Stimulated activated CD4-positive, alpha-beta T cell treated with anti-CD3 and anti-CD28 coated beads, TNF-alpha, amount 100 ng/mL, for 48 hours (primary cell): ENCODE results near the gene GPR150.
"Not testable (repeated sequence)": the region's sequence is repeated elsewhere in the genome, so short reads cannot be mapped to it uniquely, and the experiment has no call there.

Source experiments
- DNase-seq, 3 donors: peaks; one replicate each; pipeline ENCODE4 v3.0.0-alpha.2; 2020; ENCODE audit warnings: low read depth in 3 of 3

GPR150 gene

GRCh38 chr5:95623706-95624105 lies 3.8 kb downstream of the GPR150 start:
- no peak for DNase-seq

DNA sequence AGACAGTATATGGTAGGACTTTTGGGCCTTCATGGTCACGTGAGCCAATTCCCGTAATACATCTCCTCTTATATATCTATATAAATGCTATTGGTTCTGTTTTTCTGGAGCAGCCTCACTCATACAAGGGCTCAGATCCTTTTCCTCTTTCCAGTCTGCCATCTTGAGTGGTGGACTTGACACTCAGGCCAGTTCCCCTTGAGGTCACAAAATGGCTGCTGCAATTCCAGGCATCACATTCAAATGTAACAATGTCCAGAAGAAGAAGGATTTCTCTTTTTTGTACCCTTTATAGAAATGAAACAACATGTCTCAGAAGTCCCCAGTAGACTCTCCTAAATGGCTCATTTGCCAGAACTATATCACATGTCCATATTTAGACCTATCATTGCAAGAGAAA lies 4.5 kb downstream of the GPR150 start:
- no peak for DNase-seq

GRCh38 chr5:95626701-95627100 lies 6.8 kb downstream of the GPR150 start:
- DNase-seq, result no peak

- DNase-seq, result no peak
These were observed 8.3 kb downstream of the GPR150 start for GRCh38 chr5:95627971-95628810.

- no peak for DNase-seq
These were observed 9.0 kb downstream of the GPR150 start for GRCh38 chr5:95628933-95629332.

- no peak for DNase-seq
These were observed 10.6 kb downstream of the GPR150 start for GRCh38 chr5:95630394-95630917.

GRCh38 chr5:95631255-95631958 lies 11.5 kb downstream of the GPR150 start:
- DNase-seq, result no peak

DNA sequence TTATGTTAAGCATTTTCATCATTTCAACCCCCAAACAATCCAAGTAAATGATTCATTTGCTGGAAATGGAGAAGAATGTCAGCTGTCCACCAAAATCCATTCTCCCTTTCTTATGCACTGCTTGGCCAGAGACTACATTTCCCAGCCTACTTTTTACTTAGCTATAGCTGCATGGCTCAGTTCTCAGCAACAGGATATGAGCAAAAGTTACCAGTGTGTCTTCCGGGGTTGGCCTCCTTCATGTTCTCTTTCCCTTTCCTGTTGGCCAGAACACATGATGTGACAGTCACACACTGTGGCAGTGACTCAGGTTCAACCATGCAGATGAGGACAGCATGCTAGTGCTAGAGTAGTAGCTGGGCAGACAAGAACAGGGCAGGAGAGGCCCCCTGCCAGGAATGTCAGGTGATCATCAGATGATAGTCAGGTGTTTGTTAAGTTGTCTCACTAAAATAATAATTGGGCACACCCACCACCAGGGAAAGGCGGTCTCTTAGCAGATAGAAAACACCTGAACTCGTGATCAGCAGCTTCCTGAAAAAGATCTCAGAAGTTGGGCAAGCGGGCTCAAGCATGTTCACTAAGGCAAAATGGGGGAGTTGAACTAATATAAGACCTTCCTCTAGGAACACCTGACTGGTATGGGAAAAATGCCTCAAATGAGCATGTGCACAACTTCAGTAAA lies 12.2 kb downstream of the GPR150 start:
- DNase-seq, result peak; percentile 43 to 72 (median 61)

GRCh38 chr5:95632942-95633341 lies 13.1 kb downstream of the GPR150 start:
- not testable (repeated sequence) for DNase-seq

- no peak for DNase-seq
These were observed 13.8 kb downstream of the GPR150 start for GRCh38 chr5:95633671-95634070.

DNA sequence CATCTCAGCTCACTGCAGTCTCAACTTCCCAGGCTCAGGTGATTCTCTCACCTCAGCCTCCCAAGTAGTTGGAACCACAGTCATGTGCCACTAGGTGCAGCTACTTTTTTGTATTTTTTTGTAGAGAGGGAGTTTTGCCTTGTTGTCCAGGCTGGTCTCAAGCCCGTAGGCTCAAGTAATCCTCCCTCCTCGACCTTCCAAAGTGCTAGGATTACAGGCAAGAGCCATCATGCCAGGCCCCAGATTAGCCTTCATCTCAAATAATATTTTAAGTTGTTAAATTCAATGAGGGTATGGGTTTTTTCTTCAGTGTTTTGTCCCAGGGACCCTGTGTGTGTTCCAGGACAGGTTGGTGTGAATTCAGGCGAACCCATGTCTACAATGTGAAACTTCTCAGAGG lies 14.2 kb downstream of the GPR150 start:
- no peak for DNase-seq

DNA sequence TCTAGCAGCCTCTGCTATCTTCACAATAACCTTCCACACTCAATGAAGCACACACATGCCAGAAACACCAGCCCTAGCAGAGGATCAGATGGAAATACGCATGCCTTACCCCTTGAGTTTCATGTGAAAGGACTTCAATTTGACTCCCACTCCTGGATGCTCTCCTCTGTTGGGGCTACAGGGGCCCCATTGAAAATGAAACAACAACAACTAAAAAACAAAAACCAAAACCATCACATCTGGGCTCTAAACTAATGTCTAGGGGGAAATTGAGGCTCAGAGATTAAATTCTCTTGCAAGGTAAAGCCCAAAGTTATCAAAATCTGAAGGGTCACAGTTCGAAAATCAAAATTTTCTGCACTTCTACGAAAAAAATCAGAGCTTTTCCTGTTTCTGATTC lies 18.7 kb downstream of the GPR150 start:
- DNase-seq, result no peak

- DNase-seq, result no peak
These were observed 21.9 kb downstream of the GPR150 start for GRCh38 chr5:95641741-95642220.

DNA sequence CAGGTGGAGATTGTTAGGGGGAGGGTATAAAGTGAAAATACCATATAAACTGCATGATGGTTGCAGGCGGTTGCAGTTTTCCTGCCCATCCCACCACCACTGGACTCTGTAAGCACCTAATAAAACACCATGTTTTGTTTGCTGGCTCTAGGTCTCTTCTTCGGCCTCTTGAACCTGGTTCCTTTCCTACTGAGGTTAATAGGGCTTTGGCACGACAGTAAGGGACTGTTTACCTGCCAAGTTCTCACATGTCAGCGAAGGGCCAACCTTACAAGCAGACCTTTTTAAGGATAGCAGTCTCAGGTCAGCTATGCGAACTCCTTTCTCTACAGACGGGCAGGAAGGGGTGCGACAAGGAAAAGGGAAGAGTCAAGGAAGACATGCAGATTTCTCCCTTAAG lies 23.3 kb downstream of the GPR150 start:
- no peak for DNase-seq

- DNase-seq, result peak in 1 of 3 donors; percentile 35
These were observed 24.6 kb downstream of the GPR150 start for GRCh38 chr5:95644351-95645042.

- not testable (repeated sequence) for DNase-seq
These were observed 26.3 kb downstream of the GPR150 start for GRCh38 chr5:95646226-95646568.

- DNase-seq, result peak; percentile 91 to 96 (median 92)
These were observed 26.9 kb downstream of the GPR150 start, which contains the start of gene RFESD for GRCh38 chr5:95646569-95647431. TSS of gene RFESD (plus strand) at chr5:95646777. CDS start at chr5:95652272, 5,495 bp downstream.

DNA sequence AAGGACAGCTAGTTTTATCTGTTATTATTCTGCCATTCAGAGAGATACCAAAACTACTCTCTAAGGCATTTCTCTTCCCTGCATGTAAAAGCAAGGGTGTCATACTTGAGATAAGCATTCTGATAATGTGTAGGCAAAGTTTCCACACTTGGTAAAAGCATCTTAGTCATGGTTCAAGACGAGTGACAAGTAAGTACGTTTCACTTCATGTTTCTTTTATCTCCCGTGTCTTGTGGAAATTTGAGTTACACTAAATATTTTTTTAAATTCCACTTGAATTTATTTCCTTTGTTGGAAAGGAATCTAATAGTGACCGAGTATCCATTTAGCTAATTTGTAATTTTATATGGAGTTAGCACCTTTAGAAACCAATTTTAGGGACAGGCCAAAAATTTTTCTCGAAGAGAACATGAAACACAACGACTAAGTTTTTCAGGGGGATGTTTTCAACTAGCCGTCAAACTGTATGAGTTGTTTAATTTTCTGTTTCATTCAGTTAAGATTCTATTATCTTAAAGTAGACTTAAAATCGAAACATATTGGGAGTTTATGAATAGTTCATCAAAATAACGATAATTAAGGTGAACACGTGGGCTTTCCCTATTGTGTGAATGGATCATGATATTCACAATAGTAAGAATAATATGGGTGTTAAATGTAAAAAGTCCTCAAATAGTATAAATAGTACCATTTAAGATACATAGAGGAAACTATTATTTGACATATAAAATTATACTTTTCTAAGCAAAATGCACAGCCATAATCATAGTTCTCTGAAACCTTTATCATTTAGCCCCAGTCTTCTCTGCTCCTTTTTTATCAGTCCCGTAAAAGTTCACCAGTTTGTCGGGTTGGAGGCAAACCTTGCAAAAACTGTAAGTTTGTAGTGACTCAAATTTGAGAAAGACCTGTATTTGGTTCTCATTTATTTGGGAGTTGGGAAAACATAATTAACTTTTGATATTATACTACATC lies 28.3 kb downstream of the GPR150 start:
- no peak for DNase-seq

GRCh38 chr5:95649274-95649673 lies 29.4 kb downstream of the GPR150 start:
- no peak for DNase-seq
